ENCODE measurements around the gene ARHGAP6.

GRCh38 chrX:11472879-11473278 lies 192.8 kb downstream of the ARHGAP6 start:
- TF ChIP-seq CTCF (IDR thresholded peaks at IDR 0.05) (no peak), EP300 (IDR thresholded peaks at IDR 0.05) (no peak), POLR2A (IDR thresholded peaks at IDR 0.05) (no peak), POLR2AphosphoS5 (IDR thresholded peaks at IDR 0.05) (no peak)
